ENCODE results near the gene ARMC6. TPM values are rescaled to one million over a fixed set of nuclear protein-coding genes. Genes with fewer than 3 reads are reported as not detected.

Gene ARMC6
- total RNA-seq, 4 donors from 2014 or later, result 14.4 to 34.9 (median 26.0) TPM

GRCh38 chr19:19039901-19040300 is 6.5 kb downstream of the ARMC6 start:
- DNase-seq (ENCODE audit: low spot score in 2 of 2), result no peak
- WGBS, result 68% methylated on average over 4 of the region's 4 CpGs
- peaks cover 7% of the 10 kb centered on the region for H3K4me1 ChIP-seq
- H3K27me3 ChIP-seq, result no peaks in the 10 kb centered on the region
- peaks cover 28% of the 10 kb centered on the region for H3K36me3 ChIP-seq
- TF ChIP-seq, protein P1, sequence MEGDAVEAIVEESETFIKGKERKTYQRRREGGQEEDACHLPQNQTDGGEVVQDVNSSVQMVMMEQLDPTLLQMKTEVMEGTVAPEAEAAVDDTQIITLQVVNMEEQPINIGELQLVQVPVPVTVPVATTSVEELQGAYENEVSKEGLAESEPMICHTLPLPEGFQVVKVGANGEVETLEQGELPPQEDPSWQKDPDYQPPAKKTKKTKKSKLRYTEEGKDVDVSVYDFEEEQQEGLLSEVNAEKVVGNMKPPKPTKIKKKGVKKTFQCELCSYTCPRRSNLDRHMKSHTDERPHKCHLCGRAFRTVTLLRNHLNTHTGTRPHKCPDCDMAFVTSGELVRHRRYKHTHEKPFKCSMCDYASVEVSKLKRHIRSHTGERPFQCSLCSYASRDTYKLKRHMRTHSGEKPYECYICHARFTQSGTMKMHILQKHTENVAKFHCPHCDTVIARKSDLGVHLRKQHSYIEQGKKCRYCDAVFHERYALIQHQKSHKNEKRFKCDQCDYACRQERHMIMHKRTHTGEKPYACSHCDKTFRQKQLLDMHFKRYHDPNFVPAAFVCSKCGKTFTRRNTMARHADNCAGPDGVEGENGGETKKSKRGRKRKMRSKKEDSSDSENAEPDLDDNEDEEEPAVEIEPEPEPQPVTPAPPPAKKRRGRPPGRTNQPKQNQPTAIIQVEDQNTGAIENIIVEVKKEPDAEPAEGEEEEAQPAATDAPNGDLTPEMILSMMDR (IDR thresholded peaks at IDR 0.05), result no peak
- TF ChIP-seq POLR2A (IDR thresholded peaks at IDR 0.05) (no peak), POLR2AphosphoS5 (IDR thresholded peaks at IDR 0.05) (no peak), EP300 (IDR thresholded peaks at IDR 0.05) (no peak)
- H3K27ac ChIP-seq, result no peak overlapping the region
- H3K9me3 ChIP-seq, result no peaks in the 10 kb centered on the region
- H3K4me3 ChIP-seq, result no peak overlapping the region

DNA sequence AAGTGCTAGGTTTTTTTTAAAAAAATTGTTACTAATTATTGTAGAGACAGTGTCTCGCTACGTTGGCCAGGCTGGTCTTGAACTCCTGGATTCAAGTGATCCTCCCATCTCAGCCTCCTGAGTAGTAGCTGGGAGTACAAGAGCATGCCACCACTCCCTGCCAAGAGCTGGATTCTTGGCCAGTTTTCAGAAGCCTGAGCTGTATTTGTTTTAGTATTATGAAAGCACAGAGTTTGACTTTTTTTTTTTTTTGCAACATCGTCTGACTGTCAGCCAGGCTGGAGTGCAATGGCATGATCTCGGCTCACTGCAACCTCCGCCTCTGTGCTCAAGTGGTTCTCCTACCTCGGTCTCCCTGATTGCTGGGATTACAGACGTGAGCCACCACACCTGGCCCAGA is 7.0 kb downstream of the ARMC6 start:
- H3K4me3 ChIP-seq, result no peak overlapping the region
- H3K27me3 ChIP-seq, result no peaks in the 10 kb centered on the region
- TF ChIP-seq POLR2A (IDR thresholded peaks at IDR 0.05), result no peak
- no peak for TF ChIP-seq EP300 (IDR thresholded peaks at IDR 0.05)
- TF ChIP-seq, protein P1 (IDR thresholded peaks at IDR 0.05), result no peak
- TF ChIP-seq POLR2AphosphoS5 (IDR thresholded peaks at IDR 0.05), result no peak
- H3K36me3 ChIP-seq, result peaks cover 28% of the 10 kb centered on the region
- DNase-seq (ENCODE audit: low spot score in 2 of 2), result no peak
- H3K27ac ChIP-seq, result no peak overlapping the region
- H3K9me3 ChIP-seq, result no peaks in the 10 kb centered on the region
- H3K4me1 ChIP-seq, result peaks cover 2% of the 10 kb centered on the region
- WGBS, result 38% methylated on average over 7 of the region's 7 CpGs

- Histone ChIP-seq H3K27ac (no peak overlapping the region), H3K27me3 (no peaks in the 10 kb centered on the region), H3K4me3 (no peak overlapping the region), H3K9me3 (no peaks in the 10 kb centered on the region), H3K4me1 (peaks cover 2% of the 10 kb centered on the region), H3K36me3 (peaks cover 37% of the 10 kb centered on the region)
- TF ChIP-seq POLR2AphosphoS5 (IDR thresholded peaks at IDR 0.05), result no peak
- TF ChIP-seq EP300 (IDR thresholded peaks at IDR 0.05), result no peak
- no peak for TF ChIP-seq POLR2A (IDR thresholded peaks at IDR 0.05)
- TF ChIP-seq, protein P1 (IDR thresholded peaks at IDR 0.05), result no peak
- 95% methylated on average over 13 of the region's 13 CpGs for WGBS
- DNase-seq (ENCODE audit: low spot score in 2 of 2), result no peak
Observed at GRCh38 chr19:19042732-19043280, 9.4 kb downstream of the ARMC6 start.

- peaks cover 35% of the 10 kb centered on the region for H3K36me3 ChIP-seq
Observed at GRCh38 chr19:19043481-19043880, 10.1 kb downstream of the ARMC6 start.

DNA sequence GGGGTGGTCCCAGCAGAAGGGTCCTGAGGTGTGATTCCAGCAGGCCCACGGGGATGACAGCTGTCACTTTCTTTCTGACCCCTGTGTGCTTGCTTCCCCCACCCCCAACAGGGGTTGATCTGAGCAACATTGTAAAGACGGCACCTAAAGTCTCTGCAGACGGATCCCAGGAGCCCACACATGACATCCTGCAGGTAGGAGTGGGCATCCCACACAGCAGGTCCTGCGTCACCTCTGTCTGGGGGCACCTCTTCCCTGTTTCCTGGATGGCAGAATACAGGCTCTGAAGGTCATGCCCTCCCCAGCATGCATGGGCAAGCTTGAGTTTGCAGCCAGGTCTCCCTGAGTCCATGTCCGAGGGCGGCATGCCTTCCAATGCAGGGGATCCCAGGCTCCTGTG is 10.5 kb downstream of the ARMC6 start:
- no peaks in the 10 kb centered on the region for H3K27me3 ChIP-seq
- no peak for DNase-seq (ENCODE audit: low spot score in 2 of 2)
- no peak overlapping the region for H3K27ac ChIP-seq
- no peak overlapping the region for H3K4me3 ChIP-seq
- no peak for TF ChIP-seq POLR2A (IDR thresholded peaks at IDR 0.05)
- no peak for TF ChIP-seq EP300 (IDR thresholded peaks at IDR 0.05)
- H3K36me3 ChIP-seq, result peaks cover 35% of the 10 kb centered on the region
- 98% methylated on average over 6 of the region's 6 CpGs for WGBS
- no peaks in the 10 kb centered on the region for H3K9me3 ChIP-seq
- peaks cover 2% of the 10 kb centered on the region for H3K4me1 ChIP-seq

More at GRCh38 chr19:19043481-19043880, 10.1 kb downstream of the ARMC6 start:
- peaks cover 2% of the 10 kb centered on the region for H3K4me1 ChIP-seq
- H3K4me3 ChIP-seq, result no peak overlapping the region
- no peak for TF ChIP-seq EP300 (IDR thresholded peaks at IDR 0.05)
- TF ChIP-seq, protein P1 (IDR thresholded peaks at IDR 0.05), result no peak
- no peak for TF ChIP-seq POLR2AphosphoS5 (IDR thresholded peaks at IDR 0.05)
- TF ChIP-seq POLR2A (IDR thresholded peaks at IDR 0.05), result no peak
- no peaks in the 10 kb centered on the region for H3K9me3 ChIP-seq
- 100% methylated on average over 4 of the region's 6 CpGs for WGBS
- no peaks in the 10 kb centered on the region for H3K27me3 ChIP-seq
- no peak overlapping the region for H3K27ac ChIP-seq
- DNase-seq (ENCODE audit: low spot score in 2 of 2), result no peak

DNA sequence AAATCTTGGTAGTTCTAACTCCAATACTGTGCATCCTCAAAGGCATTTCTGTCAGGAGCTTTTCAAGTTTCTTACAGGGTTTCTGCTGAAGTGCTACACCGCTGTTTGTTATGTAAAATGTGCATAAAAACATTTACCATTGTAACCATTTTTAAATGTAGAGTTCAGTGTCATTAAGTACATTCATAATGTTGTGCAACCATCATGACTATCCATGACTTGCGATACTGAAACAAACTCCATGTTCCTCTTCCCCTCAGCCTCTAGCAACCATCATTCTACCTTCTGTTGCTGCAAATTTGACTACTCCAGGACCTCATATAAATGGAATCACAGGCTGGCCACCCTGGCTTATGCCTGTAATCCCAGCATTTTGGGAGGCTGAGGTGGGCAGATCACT is 16.0 kb downstream of the ARMC6 start:
- Histone ChIP-seq H3K4me1 (no peaks in the 10 kb centered on the region), H3K9me3 (no peaks in the 10 kb centered on the region), H3K36me3 (peaks cover 50% of the 10 kb centered on the region), H3K27me3 (no peaks in the 10 kb centered on the region), H3K4me3 (no peak overlapping the region), H3K27ac (no peak overlapping the region)
- 100% methylated on average over 2 of the region's 2 CpGs for WGBS
- TF ChIP-seq POLR2A (IDR thresholded peaks at IDR 0.05), result no peak
- no peak for TF ChIP-seq POLR2AphosphoS5 (IDR thresholded peaks at IDR 0.05)
- TF ChIP-seq EP300 (IDR thresholded peaks at IDR 0.05), result no peak
- TF ChIP-seq, protein P1 (IDR thresholded peaks at IDR 0.05), result no peak
- no peak for DNase-seq (ENCODE audit: low spot score in 2 of 2)

All from suprapubic skin (tissue), 4 donors.